GM12873 (cell line): ENCODE measurements around the gene POLK.

ENCODE experiments used
- TF ChIP-seq, protein P1 (sequence below): IDR thresholded peaks from 2 replicates; pipeline ENCODE4 v1.5.1; 2012; ENCODE audit warnings: low read depth, mild to moderate bottlenecking, moderate library complexity, low read length, control low read depth; ENCODE audit not compliant: insufficient read depth; ENCODE audit errors: missing control alignments

Gene POLK

DNA sequence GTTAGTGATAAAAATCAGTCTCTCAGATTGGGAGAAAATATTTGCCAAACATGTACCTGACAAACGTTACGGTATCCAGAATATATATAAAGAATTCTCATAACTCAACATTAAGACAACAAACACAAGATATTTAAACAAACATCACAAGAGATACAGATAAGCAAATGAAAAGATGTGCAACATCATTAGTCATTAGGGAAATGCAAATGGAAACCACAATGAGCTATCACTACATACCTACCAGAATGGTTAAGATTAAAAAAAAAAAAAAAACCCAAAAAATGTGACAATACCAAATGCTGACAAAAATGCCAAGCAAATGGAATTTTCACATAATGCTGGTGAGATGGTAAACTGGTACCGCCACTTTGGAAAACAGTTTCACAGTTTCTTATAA is 15.7 kb upstream of the POLK start:
- TF ChIP-seq, protein P1, sequence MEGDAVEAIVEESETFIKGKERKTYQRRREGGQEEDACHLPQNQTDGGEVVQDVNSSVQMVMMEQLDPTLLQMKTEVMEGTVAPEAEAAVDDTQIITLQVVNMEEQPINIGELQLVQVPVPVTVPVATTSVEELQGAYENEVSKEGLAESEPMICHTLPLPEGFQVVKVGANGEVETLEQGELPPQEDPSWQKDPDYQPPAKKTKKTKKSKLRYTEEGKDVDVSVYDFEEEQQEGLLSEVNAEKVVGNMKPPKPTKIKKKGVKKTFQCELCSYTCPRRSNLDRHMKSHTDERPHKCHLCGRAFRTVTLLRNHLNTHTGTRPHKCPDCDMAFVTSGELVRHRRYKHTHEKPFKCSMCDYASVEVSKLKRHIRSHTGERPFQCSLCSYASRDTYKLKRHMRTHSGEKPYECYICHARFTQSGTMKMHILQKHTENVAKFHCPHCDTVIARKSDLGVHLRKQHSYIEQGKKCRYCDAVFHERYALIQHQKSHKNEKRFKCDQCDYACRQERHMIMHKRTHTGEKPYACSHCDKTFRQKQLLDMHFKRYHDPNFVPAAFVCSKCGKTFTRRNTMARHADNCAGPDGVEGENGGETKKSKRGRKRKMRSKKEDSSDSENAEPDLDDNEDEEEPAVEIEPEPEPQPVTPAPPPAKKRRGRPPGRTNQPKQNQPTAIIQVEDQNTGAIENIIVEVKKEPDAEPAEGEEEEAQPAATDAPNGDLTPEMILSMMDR = no peak

DNA sequence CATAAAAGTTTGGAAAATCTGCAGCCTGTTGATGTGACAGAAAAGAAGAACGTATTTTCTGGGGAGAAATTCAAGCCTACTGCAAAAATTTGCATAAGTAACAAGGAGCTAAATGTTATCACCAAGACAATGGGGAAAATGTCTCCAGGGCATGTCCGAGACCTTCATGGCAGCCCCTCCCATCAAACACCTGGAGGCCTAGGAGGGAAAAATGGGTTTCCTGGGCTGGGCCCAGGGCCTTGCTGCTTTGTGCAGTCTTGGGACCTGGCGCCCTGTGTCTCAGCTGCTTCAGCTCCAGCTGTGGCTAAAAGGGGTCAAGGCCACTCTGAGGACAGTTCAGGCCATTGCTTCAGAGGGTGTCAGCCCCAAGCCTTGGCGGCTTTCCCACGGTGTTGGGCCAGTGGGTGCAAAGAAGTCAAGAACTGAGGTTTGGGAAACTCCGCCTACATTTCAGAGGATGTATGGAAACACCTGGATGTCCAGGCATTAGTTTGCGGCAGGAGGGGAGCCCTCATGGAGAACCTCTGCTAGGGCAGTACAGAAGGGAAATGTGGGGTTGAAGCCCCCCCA is 13.4 kb upstream of the POLK start:
- TF ChIP-seq, protein P1 = no peak

DNA sequence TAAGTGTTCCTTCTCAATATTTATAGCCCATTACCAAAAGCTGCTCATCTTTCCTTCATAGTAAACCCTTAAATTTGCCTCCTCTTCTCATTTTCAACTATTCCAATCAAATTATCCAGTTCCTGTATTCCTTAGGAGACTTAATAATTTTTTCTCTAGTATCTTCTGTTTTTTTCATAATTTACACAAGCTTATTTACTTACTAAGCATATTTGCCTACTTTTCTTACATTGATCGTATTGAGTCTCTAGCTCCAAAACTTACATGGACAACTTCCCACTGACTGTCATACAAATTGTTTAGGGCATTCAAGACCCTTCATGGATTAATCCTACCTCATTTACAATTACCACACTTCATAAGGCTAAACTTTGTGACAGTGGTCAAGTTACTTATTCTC is 3.9 kb upstream of the POLK start:
- TF ChIP-seq, protein P1 = no peak

DNA sequence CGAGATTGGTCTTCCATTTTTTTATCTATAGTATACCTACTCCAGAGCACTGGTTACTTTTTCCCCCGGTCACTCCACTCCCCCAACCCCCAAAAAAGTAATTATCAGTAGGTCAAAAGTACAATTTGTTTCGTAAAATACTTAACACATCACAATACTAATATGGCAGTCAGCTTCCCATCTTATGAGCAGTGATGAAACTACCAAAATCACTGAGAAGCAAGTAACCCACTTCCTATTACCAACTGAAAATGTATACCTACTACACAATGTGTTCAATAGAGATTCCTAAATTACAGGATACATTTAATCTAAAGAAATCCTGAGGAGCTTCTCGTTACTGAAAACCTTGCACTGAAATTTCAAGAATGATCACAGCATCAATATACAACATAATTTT is 2.1 kb upstream of the POLK start:
- TF ChIP-seq, protein P1 = no peak

DNA sequence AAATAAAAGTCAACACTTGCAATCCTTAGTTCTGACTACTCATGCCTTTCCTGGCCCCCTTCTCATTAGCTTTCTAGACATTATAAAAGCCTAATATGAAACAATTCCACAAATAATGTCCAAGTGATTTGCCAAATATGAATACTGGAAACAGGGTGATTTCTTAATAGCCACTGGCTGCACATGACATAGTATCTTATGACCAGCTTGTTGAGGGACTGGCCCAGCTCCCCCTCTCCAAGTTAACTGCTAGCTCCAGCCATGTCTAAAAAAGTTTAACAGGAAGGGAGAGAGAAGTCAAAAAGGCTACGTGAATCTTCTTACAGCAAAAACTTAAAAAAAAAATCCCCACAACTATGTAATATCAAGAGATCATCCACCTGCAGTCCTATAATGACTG is 1.7 kb upstream of the POLK start:
- TF ChIP-seq, protein P1 = no peak

DNA sequence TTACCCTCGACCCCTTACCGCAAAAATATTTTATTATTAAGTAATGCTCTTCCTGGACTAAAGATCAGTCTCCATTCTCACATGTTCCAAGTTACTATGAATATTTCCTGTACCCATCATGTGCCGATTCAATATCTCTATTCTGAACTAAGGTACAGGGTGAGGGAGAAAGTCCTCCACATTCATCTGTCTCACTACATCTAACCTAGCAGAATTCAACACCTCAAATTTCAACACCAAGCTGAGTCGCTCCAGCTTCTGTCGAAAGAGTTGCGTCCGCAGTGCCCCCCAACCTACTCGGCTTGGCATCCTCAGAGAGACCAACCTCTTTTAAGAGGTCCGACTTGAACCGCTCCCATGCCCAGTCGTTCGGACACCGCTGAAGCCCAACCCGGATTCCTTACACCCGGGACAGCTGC is 1.3 kb upstream of the POLK start:
- TF ChIP-seq, protein P1 = no peak

DNA sequence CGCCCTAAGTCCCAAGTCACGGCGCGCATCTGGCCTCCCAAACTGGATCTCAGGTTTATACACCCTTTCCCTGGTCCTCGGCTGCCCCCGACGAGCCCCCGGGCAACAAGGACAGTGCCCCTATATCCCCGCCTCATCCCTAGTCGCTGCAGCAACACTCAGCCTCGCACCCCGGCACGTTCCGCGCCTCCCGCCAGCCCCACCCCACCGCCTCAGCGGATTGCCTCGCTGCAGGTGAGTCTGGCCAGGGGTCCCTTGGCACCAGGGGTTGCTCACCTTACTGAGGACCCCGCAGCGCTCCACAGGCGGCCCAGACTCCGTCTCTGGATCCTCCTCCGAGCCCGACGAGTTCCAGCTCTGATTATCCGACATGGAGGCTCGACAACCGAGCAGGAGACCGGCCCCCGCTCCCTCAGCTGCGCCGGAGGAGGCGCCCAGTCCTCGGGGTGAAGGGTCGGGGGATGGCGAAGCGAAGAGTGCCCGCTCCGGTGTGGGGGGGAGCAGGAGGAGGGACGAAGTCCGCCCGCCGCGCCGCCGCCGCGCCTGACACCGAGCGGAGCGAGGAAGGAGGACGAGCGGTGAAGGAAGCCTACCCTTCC is 756 bp upstream of the POLK start:
- TF ChIP-seq, protein P1 = no peak
